H9 (cell line): ENCODE results near the gene COX17. TPM values are rescaled to one million over a fixed set of nuclear protein-coding genes. Genes with fewer than 3 reads are reported as not detected.

Source experiments
- DNase-seq: peaks from one replicate; pipeline ENCODE4 v3.0.0-alpha.2; 2017
- H2AFZ ChIP-seq: one replicate; pipeline ENCODE4 v1.6.1; 2013; ENCODE audit warnings: mild to moderate bottlenecking, low read length, control low read depth, moderate library complexity
- H2AK5ac ChIP-seq: 2 replicates; pipeline ENCODE4 v1.6.1; 2013; ENCODE audit warnings: low read length, control low read depth, mixed read lengths; ENCODE audit not compliant: insufficient read length
- H2BK120ac ChIP-seq: one replicate; pipeline ENCODE4 v1.6.1; 2013; ENCODE audit warnings: low read depth, mild to moderate bottlenecking, low read length, control low read depth, inconsistent platforms; ENCODE audit not compliant: poor library complexity, severe bottlenecking
- H2BK12ac ChIP-seq: 2 replicates; pipeline ENCODE4 v1.6.1; 2013; ENCODE audit warnings: low read length, control low read depth, mixed read lengths, low read depth; ENCODE audit not compliant: insufficient read length
- H2BK15ac ChIP-seq: 2 replicates; pipeline ENCODE4 v1.6.1; 2013; ENCODE audit warnings: low read depth, low read length, control low read depth
- H2BK20ac ChIP-seq: one replicate; pipeline ENCODE4 v1.6.1; 2013; ENCODE audit warnings: low read depth, mild to moderate bottlenecking, low read length, control low read depth, inconsistent platforms; ENCODE audit not compliant: poor library complexity, severe bottlenecking
- H2BK5ac ChIP-seq: 2 replicates; pipeline ENCODE4 v1.6.1; 2013; ENCODE audit warnings: low read length, control low read depth, mixed read lengths; ENCODE audit not compliant: insufficient read length
- H3K14ac ChIP-seq: 2 replicates; pipeline ENCODE4 v1.6.1; 2013; ENCODE audit warnings: low read length, control low read depth; ENCODE audit not compliant: insufficient read depth
- H3K18ac ChIP-seq: 2 replicates; pipeline ENCODE4 v1.6.1; 2013; ENCODE audit warnings: low read depth, mild to moderate bottlenecking, mixed read lengths, low read length, control low read depth; ENCODE audit not compliant: insufficient read length
- H3K23ac ChIP-seq: 2 replicates; pipeline ENCODE4 v1.6.1; 2013; ENCODE audit warnings: low read length, control low read depth, mixed read lengths, low read depth; ENCODE audit not compliant: insufficient read length
- H3K23me2 ChIP-seq: 2 replicates; pipeline ENCODE4 v1.6.1; 2013; ENCODE audit warnings: low read depth, mild to moderate bottlenecking, mixed read lengths, low read length, control low read depth; ENCODE audit not compliant: insufficient read length, poor library complexity, severe bottlenecking
- H3K27ac ChIP-seq: 2 replicates; pipeline ENCODE4 v1.5.1; 2013; ENCODE audit warnings: low read length, control low read depth, mixed read lengths, low read depth; ENCODE audit not compliant: insufficient read length
- H3K27me3 ChIP-seq: 2 replicates; pipeline ENCODE4 v1.6.1; 2013; ENCODE audit warnings: low read length, control low read depth, inconsistent platforms; ENCODE audit not compliant: insufficient read depth
- H3K4ac ChIP-seq: 2 replicates; pipeline ENCODE4 v1.6.1; 2013; ENCODE audit warnings: low read depth, mild to moderate bottlenecking, control low read depth, inconsistent platforms, low read length, moderate library complexity
- H3K4me1 ChIP-seq: 2 replicates; pipeline ENCODE4 v1.6.1; 2013; ENCODE audit warnings: low read length, control low read depth, inconsistent platforms; ENCODE audit not compliant: insufficient read depth
- H3K4me2 ChIP-seq: 2 replicates; pipeline ENCODE4 v1.6.1; 2013; ENCODE audit warnings: low read length, control low read depth, mixed read lengths; ENCODE audit not compliant: insufficient read length, insufficient read depth
- H3K56ac ChIP-seq: 2 replicates; pipeline ENCODE4 v1.6.1; 2013; ENCODE audit warnings: low read depth, mild to moderate bottlenecking, mixed read lengths, low read length, control low read depth; ENCODE audit not compliant: insufficient read length
- H3K79me1 ChIP-seq: 2 replicates; pipeline ENCODE4 v1.6.1; 2013; ENCODE audit warnings: low read depth, mild to moderate bottlenecking, moderate library complexity, low read length, control low read depth, inconsistent platforms; ENCODE audit not compliant: insufficient read depth, poor library complexity, severe bottlenecking
- H3K79me2 ChIP-seq: 2 replicates; pipeline ENCODE4 v1.6.1; 2013; ENCODE audit warnings: low read length, control low read depth, inconsistent platforms; ENCODE audit not compliant: insufficient read depth
- H3K9ac ChIP-seq: 2 replicates; pipeline ENCODE4 v1.6.1; 2013; ENCODE audit warnings: low read length, control low read depth, mixed read lengths; ENCODE audit not compliant: insufficient read length; ENCODE audit errors: extremely low read depth
- H3K9me3 ChIP-seq: one replicate; pipeline ENCODE4 v1.6.1; 2013; ENCODE audit warnings: low read depth, low read length, inconsistent platforms; ENCODE audit not compliant: control insufficient read depth
- H3T11ph ChIP-seq: one replicate; pipeline ENCODE4 v1.6.1; 2013; ENCODE audit warnings: mild to moderate bottlenecking, low read length, control low read depth, inconsistent platforms
- H4K20me1 ChIP-seq: one replicate; pipeline ENCODE4 v1.6.1; 2013; ENCODE audit not compliant: control insufficient read depth, insufficient read length, insufficient read depth
- H4K5ac ChIP-seq: 2 replicates; pipeline ENCODE4 v1.6.1; 2013; ENCODE audit warnings: low read depth, mild to moderate bottlenecking, mixed read lengths, low read length, control low read depth; ENCODE audit not compliant: insufficient read length
- H4K8ac ChIP-seq: replicated peaks from 2 replicates; pipeline ENCODE4 v1.6.1; 2013; ENCODE audit warnings: low read length, control low read depth, mixed read lengths, low read depth; ENCODE audit not compliant: insufficient read length
- H4K91ac ChIP-seq: 2 replicates; pipeline ENCODE4 v1.6.1; 2013; ENCODE audit warnings: low read depth, mild to moderate bottlenecking, moderate library complexity, mixed read lengths, low read length, control low read depth; ENCODE audit not compliant: insufficient read length
- H3K27ac Mint-ChIP-seq, 3 experiments: 2 replicates in 2 of 3; 3 replicates in 1 of 3; pipeline ENCODE4 v1.8.0; 2020 to 2021; ENCODE audit warnings: mixed read lengths in 3 of 3, mild to moderate bottlenecking in 1 of 3, moderate library complexity in 1 of 3
- H3K27me3 Mint-ChIP-seq: 2 replicates; pipeline ENCODE4 v1.8.0; 2021; ENCODE audit warnings: low read depth, mild to moderate bottlenecking, moderate library complexity, mixed read lengths
- H3K36me3 Mint-ChIP-seq, 3 experiments: 2 replicates in 2 of 3; 3 replicates in 1 of 3; pipeline ENCODE4 v1.8.0; 2020 to 2021; ENCODE audit warnings: low read depth in 3 of 3, mixed read lengths in 3 of 3; ENCODE audit not compliant: insufficient read depth in 1 of 3
- H3K4me1 Mint-ChIP-seq, 2 experiments: 2 replicates each; pipeline ENCODE4 v1.8.0; 2020; ENCODE audit warnings: mixed read lengths in 2 of 2
- H3K4me3 Mint-ChIP-seq, 2 experiments: 2 replicates in 1 of 2; 3 replicates in 1 of 2; pipeline ENCODE4 v1.8.0; 2020 to 2021; ENCODE audit warnings: mild to moderate bottlenecking in 2 of 2, mixed read lengths in 2 of 2, moderate library complexity in 1 of 2
- H3K9me3 Mint-ChIP-seq, 2 experiments: 2 replicates in 1 of 2; 3 replicates in 1 of 2; pipeline ENCODE4 v1.8.0; 2020; ENCODE audit warnings: mild to moderate bottlenecking in 2 of 2, mixed read lengths in 2 of 2, moderate library complexity in 1 of 2
- CTCF ChIP-seq: fragments of 200-600 bp; sonication (generic); conservative IDR thresholded peaks from 3 replicates; pipeline ENCODE4 v1.8.0; 2021; ENCODE audit warnings: antibody characterized with exemption, mild to moderate bottlenecking
- WGBS: extraction: QIAGEN DNeasy Blood & Tissue Kit; methylation state at CpG from one replicate; pipeline ENCODE4 v1.1.7; 2013; ENCODE audit warnings: missing lambda C conversion rate, low lambda C conversion rate, mixed read lengths; ENCODE audit not compliant: insufficient read length; ENCODE audit errors: extremely low coverage; 5-methylcytosine and 5-hydroxymethylcytosine counted together
- total RNA-seq: library from RNA; stranded (reverse); gene quantifications from 2 replicates; pipeline ENCODE4 v1.2.1, GENCODE V29; 2021

Gene COX17
- total RNA-seq, 1 experiment from 2014 or later: 47.0 TPM

GRCh38 chr3:119652306-119653033, 24.7 kb downstream of the COX17 start:
- Histone ChIP-seq H3K4me1 (no peaks in the 10 kb centered on the region; the same call in 1 of the 2 replicates), H3K9ac (no peak overlapping the region), H3K23me2 (no peaks in the 10 kb centered on the region), H3K9me3 (no peaks in the 10 kb centered on the region), H2BK15ac (no peak overlapping the region), H3K18ac (no peak overlapping the region), H4K91ac (no peak overlapping the region), H3K23ac (no peak overlapping the region), H3K4ac (no peak overlapping the region), H3K4me2 (no peak overlapping the region), H3K79me2 (no peaks in the 10 kb centered on the region), H2BK5ac (no peak overlapping the region), H2BK120ac (no peak overlapping the region), H2BK20ac (no peak overlapping the region), H4K8ac (no peak overlapping the region), H2AK5ac (no peak overlapping the region), H3K79me1 (no peaks in the 10 kb centered on the region), H3T11ph (no peak overlapping the region), H4K5ac (no peak overlapping the region), H3K27me3 (no peaks in the 10 kb centered on the region), H2BK12ac (no peak overlapping the region), H3K56ac (no peak overlapping the region), H4K20me1 (no peaks in the 10 kb centered on the region), H2AFZ (no peak overlapping the region), H3K14ac (no peak overlapping the region), H3K27ac (no peak overlapping the region)
- WGBS: no CpG with 5 or more reads among the region's 7 CpGs
- peaks cover 11% of the 10 kb centered on the region in 2 experiments for H3K4me1 Mint-ChIP-seq
- H3K27me3 Mint-ChIP-seq: no peaks in the 10 kb centered on the region
- H3K36me3 Mint-ChIP-seq: no peaks in the 10 kb centered on the region
- no peak overlapping the region for H3K27ac Mint-ChIP-seq
- TF ChIP-seq CTCF: no peak
- DNase-seq: no peak
- H3K4me3 Mint-ChIP-seq: no peak overlapping the region
- no peaks in the 10 kb centered on the region; a peak in 1 of 5 replicates for H3K9me3 Mint-ChIP-seq
